Measurements from ENCODE around the gene TTLL4.

GRCh38 chr2:218746960-218747359 is 36.3 kb downstream of the TTLL4 start:
- TF ChIP-seq, protein P1, sequence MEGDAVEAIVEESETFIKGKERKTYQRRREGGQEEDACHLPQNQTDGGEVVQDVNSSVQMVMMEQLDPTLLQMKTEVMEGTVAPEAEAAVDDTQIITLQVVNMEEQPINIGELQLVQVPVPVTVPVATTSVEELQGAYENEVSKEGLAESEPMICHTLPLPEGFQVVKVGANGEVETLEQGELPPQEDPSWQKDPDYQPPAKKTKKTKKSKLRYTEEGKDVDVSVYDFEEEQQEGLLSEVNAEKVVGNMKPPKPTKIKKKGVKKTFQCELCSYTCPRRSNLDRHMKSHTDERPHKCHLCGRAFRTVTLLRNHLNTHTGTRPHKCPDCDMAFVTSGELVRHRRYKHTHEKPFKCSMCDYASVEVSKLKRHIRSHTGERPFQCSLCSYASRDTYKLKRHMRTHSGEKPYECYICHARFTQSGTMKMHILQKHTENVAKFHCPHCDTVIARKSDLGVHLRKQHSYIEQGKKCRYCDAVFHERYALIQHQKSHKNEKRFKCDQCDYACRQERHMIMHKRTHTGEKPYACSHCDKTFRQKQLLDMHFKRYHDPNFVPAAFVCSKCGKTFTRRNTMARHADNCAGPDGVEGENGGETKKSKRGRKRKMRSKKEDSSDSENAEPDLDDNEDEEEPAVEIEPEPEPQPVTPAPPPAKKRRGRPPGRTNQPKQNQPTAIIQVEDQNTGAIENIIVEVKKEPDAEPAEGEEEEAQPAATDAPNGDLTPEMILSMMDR (IDR thresholded peaks at IDR 0.05) = no peak
- no peak for TF ChIP-seq POLR2A (IDR thresholded peaks at IDR 0.05)

All from thyroid gland (tissue), 4 donors.